ENCODE results near the gene CORO1C.

GRCh38 chr12:108600702-108601007 is 130.7 kb downstream of the CORO1C start:
- TF ChIP-seq CTCF (IDR thresholded peaks at IDR 0.05), result no peak
- no peak for TF ChIP-seq POLR2A (IDR thresholded peaks at IDR 0.05)
